Ovary (tissue), 9 donors: ENCODE measurements around the gene XPO5. TPM values are rescaled to one million over a fixed set of nuclear protein-coding genes. Genes with fewer than 3 reads are reported as not detected.
"Not testable (repeated sequence)": the region's sequence is repeated elsewhere in the genome, so short reads cannot be mapped to it uniquely, and the experiment has no call there.

ENCODE experiments used
- DNase-seq, 5 donors: peaks; one replicate each; pipeline ENCODE4 v3.0.0-alpha.2; 2019 to 2020
- H3K27ac ChIP-seq, 2 donors: fragments of 200-600 bp; one replicate each; pipeline versions ENCODE4 v1.5.1 to v1.8.0; 2019 to 2022
- H3K27me3 ChIP-seq: fragments of 200-600 bp; one replicate; pipeline ENCODE4 v1.8.0; 2022
- H3K36me3 ChIP-seq: fragments of 200-600 bp; sonication (generic); one replicate; pipeline ENCODE4 v1.5.1; 2019
- H3K4me1 ChIP-seq: one replicate; pipeline ENCODE4 v1.8.1; 2013; ENCODE audit warnings: mild to moderate bottlenecking, moderate library complexity; ENCODE audit not compliant: insufficient read depth
- H3K4me3 ChIP-seq: fragments of 200-600 bp; sonication (generic); one replicate; pipeline ENCODE4 v1.5.1; 2017
- H3K9me3 ChIP-seq, 2 donors: fragments of 200-600 bp in 1 of 2; sonication (generic) in 1 of 2; one replicate each; pipeline versions ENCODE4 v1.5.1 to v1.8.1; 2013 to 2019; ENCODE audit warnings: mild to moderate bottlenecking in 1 of 2, moderate library complexity in 1 of 2
- EP300 ChIP-seq: sonication (generic); formaldehyde crosslinking; IDR thresholded peaks from one replicate; pipeline ENCODE4 v1.6.1; 2017; ENCODE audit warnings: antibody characterized with exemption
- POLR2A ChIP-seq: fragments of 450-650 bp; IDR thresholded peaks from one replicate; pipeline ENCODE4 v1.6.1; 2017; ENCODE audit warnings: antibody characterized with exemption, mild to moderate bottlenecking, moderate library complexity
- WGBS, 3 donors: extraction: QIAGEN DNeasy Blood & Tissue Kit in 1 of 3; methylation state at CpG; one replicate each; pipeline versions ENCODE4 v1.1.5 to v1.1.7; 2013 to 2017; 5-methylcytosine and 5-hydroxymethylcytosine counted together
- intact Hi-C, 4 donors: fragments of 100-400 bp; cut with DNase I; formaldehyde crosslinking; loops; one replicate each; pipeline versions ENCODE4 v1.11.0 to v1.15.1; 2022 to 2023
- polyA plus RNA-seq, 2 donors: library from polyadenylated mRNA; stranded (reverse); fragments of 200-250 nt in 1 of 2; fragments of 350-450 nt in 1 of 2; fragmentation: Illumina TruSeq in 1 of 2; extraction: RNeasy Lipid Tissue Mini Kit (QIAGEN cat#74804) in 1 of 2; gene quantifications; one replicate each; pipeline ENCODE4 v1.2.3, GENCODE V29; 2013 to 2014
- total RNA-seq, 7 donors: library from RNA; depleted of rRNA in 2 of 7; stranded (reverse); fragments of >200 nt in 2 of 7; fragmentation: NEBNext Ultra II Directional in 3 of 7; extraction: Animal tissue kit (Norgen Biotek cat#: 25700) in 3 of 7; gene quantifications; one replicate each; pipeline versions ENCODE4 v1.1.0 to v1.2.4, GENCODE V29; 2016 to 2023
- TF ChIP-seq, protein P1 (sequence below), 3 donors: fragments of 450-650 bp in 2 of 3; fragments of 200-600 bp in 1 of 3; IDR thresholded peaks; one replicate each; pipeline versions ENCODE4 v1.5.1 to v1.8.0; 2016 to 2022; ENCODE audit warnings: antibody characterized with exemption in 3 of 3, mild to moderate bottlenecking in 1 of 3
- donor health status: DM: no; HTN: no; CAD: no; lungs with moderate emphysema.
- donor health status: DM: no; HTN: no; CAD: no.
- donor health status: Bipolar disorder and iron deficiency.
- donor health status: DM: yes; HTN: yes; CAD: no.
- donor health status: DM: no; HTN: no; CAD: no.
- donor health status: DM: yes; HTN: yes; CAD: no.

The XPO5 gene
- total and polyA plus RNA-seq, 9 donors = 6.8 to 41.8 (median 24.5) TPM

DNA sequence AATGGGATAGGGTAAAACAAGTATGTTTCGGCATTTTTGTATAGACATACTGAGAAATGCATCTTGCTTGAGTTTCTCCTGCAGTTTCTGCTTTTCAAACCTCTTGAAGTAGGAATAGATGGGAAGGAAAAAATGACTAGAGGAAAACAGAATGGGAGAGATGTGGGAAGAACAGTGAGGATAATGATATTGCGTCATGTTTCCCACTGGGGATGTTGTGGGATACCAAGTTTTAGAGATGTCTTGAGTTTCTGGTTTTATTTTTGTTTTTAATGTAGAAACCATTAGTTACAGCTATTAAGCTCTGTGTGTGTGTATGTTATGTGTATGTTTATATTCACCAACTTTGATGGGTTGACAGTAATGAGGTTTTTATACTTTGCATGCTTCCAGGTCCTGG lies 24.8 kb upstream of the XPO5 start:
- 95 to 99% (median 98%) methylated on average over 2 of the region's 2 CpGs for WGBS, 3 donors
- Histone ChIP-seq H3K27me3 (no peaks in the 10 kb centered on the region), H3K27ac (no peak overlapping the region), H3K4me1 (no peaks in the 10 kb centered on the region), H3K4me3 (no peak overlapping the region), H3K9me3 (no peaks in the 10 kb centered on the region), H3K36me3 (no peaks in the 10 kb centered on the region)
- no peak for DNase-seq
- TF ChIP-seq EP300 (no peak), POLR2A (no peak)
- intact Hi-C loops = loop anchor here in 1 of 4 donors (10.0 kb wide), 1 partner anchor 474 kb away; no protein-coding TSS in a partner anchor

DNA sequence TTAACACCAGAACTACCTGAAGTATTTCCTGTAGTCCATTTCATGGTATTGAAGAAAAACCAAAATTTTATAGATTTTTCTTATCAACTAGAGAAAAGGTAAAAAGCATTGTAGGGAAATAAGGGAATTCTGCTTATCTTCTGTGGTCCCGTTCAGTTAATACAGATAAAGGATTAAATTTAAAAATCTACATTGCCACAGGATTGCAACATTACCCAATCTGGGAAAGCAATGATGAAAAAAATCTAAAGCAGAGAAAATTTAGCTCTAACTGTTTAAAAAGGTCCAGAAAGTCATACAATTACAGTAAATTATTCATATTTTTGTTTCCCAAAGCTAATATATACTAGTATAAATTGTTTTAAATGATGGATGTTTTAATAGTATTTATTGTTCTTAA lies 18.1 kb upstream of the XPO5 start:
- DNase-seq = no peak
- no peaks in the 10 kb centered on the region for H3K4me1 ChIP-seq
- H3K27ac ChIP-seq = no peak overlapping the region
- H3K27me3 ChIP-seq = no peaks in the 10 kb centered on the region
- H3K4me3 ChIP-seq = no peak overlapping the region
- TF ChIP-seq EP300 = no peak
- TF ChIP-seq, protein P1, sequence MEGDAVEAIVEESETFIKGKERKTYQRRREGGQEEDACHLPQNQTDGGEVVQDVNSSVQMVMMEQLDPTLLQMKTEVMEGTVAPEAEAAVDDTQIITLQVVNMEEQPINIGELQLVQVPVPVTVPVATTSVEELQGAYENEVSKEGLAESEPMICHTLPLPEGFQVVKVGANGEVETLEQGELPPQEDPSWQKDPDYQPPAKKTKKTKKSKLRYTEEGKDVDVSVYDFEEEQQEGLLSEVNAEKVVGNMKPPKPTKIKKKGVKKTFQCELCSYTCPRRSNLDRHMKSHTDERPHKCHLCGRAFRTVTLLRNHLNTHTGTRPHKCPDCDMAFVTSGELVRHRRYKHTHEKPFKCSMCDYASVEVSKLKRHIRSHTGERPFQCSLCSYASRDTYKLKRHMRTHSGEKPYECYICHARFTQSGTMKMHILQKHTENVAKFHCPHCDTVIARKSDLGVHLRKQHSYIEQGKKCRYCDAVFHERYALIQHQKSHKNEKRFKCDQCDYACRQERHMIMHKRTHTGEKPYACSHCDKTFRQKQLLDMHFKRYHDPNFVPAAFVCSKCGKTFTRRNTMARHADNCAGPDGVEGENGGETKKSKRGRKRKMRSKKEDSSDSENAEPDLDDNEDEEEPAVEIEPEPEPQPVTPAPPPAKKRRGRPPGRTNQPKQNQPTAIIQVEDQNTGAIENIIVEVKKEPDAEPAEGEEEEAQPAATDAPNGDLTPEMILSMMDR (IDR thresholded peaks at IDR 0.05) = no peak
- no peak for TF ChIP-seq POLR2A
- intact Hi-C loops = no loop called here
- 24 to 45% (median 32%) methylated on average over 1 of the region's 1 CpG for WGBS, 3 donors
- no peaks in the 10 kb centered on the region for H3K9me3 ChIP-seq
- no peaks in the 10 kb centered on the region for H3K36me3 ChIP-seq

- DNase-seq, H3K4me3 ChIP-seq, H3K9me3 ChIP-seq, H3K27ac ChIP-seq, H3K4me1 ChIP-seq, H3K36me3 ChIP-seq, H3K27me3 ChIP-seq, intact Hi-C loops: not testable (repeated sequence)
- 87 to 98% (median 97%) methylated on average over 1 of the region's 1 CpG for WGBS, 3 donors
These were observed 13.7 kb upstream of the XPO5 start for GRCh38 chr6:43589564-43589963.

- H3K36me3 ChIP-seq = no peaks in the 10 kb centered on the region
- H3K27ac ChIP-seq = no peak overlapping the region
- 93 to 99% (median 98%) methylated on average over 5 of the region's 5 CpGs for WGBS, 3 donors
- intact Hi-C loops = no loop called here
- no peak for DNase-seq
- TF ChIP-seq, protein P1 (IDR thresholded peaks at IDR 0.05) = no peak
- TF ChIP-seq EP300 = no peak
- TF ChIP-seq POLR2A = no peak
- no peaks in the 10 kb centered on the region for H3K27me3 ChIP-seq
- H3K9me3 ChIP-seq = no peaks in the 10 kb centered on the region
- H3K4me3 ChIP-seq = no peak overlapping the region
- no peaks in the 10 kb centered on the region for H3K4me1 ChIP-seq
These were observed 12.4 kb upstream of the XPO5 start for GRCh38 chr6:43588194-43588593.

DNA sequence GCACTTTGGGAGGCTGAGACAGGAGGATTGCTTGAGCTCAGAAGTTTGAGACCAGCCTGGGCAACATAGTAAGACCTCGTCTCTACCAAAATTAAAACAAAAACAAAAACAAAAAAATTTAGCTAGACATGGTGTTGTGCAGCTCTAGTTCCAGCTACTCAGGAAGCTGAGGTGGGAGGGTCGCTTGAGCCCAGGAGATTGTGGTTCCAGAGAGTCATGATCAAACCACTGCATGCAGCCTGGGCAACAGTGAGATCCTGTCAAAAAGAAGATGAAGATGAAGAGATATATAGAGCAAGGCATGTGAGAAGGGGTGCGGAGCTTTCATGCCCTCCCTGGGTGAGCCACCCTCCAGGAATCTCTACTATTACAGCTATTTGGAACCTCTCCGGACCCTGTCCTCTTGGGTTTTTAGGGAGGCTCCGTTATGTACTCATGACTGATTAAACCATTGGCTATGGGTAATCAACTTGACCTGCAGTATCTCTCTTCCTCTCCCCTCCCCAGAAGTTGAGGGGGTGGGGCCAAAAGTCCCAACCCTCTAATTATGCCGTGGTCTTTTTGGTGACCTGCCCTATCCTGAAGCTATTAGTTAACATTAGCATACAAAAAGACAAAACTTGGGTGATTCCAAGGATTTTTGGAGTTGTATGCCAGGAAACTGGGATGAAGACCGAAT lies 9.2 kb upstream of the XPO5 start:
- Histone ChIP-seq H3K27ac (no peak overlapping the region), H3K27me3 (no peaks in the 10 kb centered on the region), H3K4me3 (no peak overlapping the region), H3K36me3 (no peaks in the 10 kb centered on the region), H3K4me1 (no peaks in the 10 kb centered on the region), H3K9me3 (no peaks in the 10 kb centered on the region)
- intact Hi-C loops = no loop called here
- no peak for DNase-seq
- WGBS, 3 donors = 70 to 87% (median 82%) methylated on average over 7 of the region's 7 CpGs
- no peak for TF ChIP-seq POLR2A
- TF ChIP-seq, protein P1 (IDR thresholded peaks at IDR 0.05) = no peak
- no peak for TF ChIP-seq EP300
